IPS DF 6.9 (cell line): Measurements from ENCODE around the gene JMJD8.
A peak's percentile ranks its signal among the peaks of the same experiment; 100 is the strongest.

Experiments
- DNase-seq: peaks from one replicate; pipeline ENCODE4 v3.0.0-alpha.2; 2013; ENCODE audit warnings: low read depth, low spot score
- H3K27ac ChIP-seq: one replicate; pipeline ENCODE4 v1.5.1; 2013; ENCODE audit warnings: low read length, control low read depth
- H3K27me3 ChIP-seq: 2 replicates; pipeline ENCODE4 v1.6.1; 2013; ENCODE audit warnings: mild to moderate bottlenecking, low read length; ENCODE audit not compliant: control insufficient read depth, insufficient read depth
- H3K36me3 ChIP-seq: 2 replicates; pipeline ENCODE4 v1.6.1; 2013; ENCODE audit warnings: low read length; ENCODE audit not compliant: control insufficient read depth, insufficient read depth
- H3K4me1 ChIP-seq: 2 replicates; pipeline ENCODE4 v1.6.1; 2013; ENCODE audit warnings: low read length; ENCODE audit not compliant: control insufficient read depth, insufficient read depth
- H3K4me3 ChIP-seq: 2 replicates; pipeline ENCODE4 v1.5.1; 2013; ENCODE audit warnings: mild to moderate bottlenecking, low read length
- H3K9me3 ChIP-seq: 2 replicates; pipeline ENCODE4 v1.6.1; 2013; ENCODE audit warnings: low read length, inconsistent platforms; ENCODE audit not compliant: control insufficient read depth, insufficient read depth
- WGBS: extraction: QIAGEN DNeasy Blood & Tissue Kit; methylation state at CpG from one replicate; pipeline ENCODE4 v1.1.7; 2013; ENCODE audit warnings: mixed read lengths, missing lambda C conversion rate; ENCODE audit not compliant: insufficient read length, insufficient coverage; 5-methylcytosine and 5-hydroxymethylcytosine counted together

The JMJD8 gene

GRCh38 chr16:679814-680624, 4.1 kb downstream of the JMJD8 start, which contains the start of gene STUB1:
STUB1 (plus strand) TSS chr16:680410; CDS start chr16:680526, 116 bp downstream.
- Histone ChIP-seq H3K27ac (no peak within 1 kb of the TSS), H3K36me3 (peaks cover 15% of the 10 kb centered on the region), H3K27me3 (no peaks in the 10 kb centered on the region), H3K4me3 (peak within 1 kb of the TSS; percentile 65), H3K9me3 (no peaks in the 10 kb centered on the region), H3K4me1 (peaks cover 9% of the 10 kb centered on the region)
- DNase-seq, result no peak
- no CpG with 5 or more reads among the region's 91 CpGs for WGBS

GRCh38 chr16:678858-679813, 5.0 kb downstream of the JMJD8 start:
- Histone ChIP-seq H3K4me1 (peaks cover 9% of the 10 kb centered on the region), H3K4me3 (peak overlapping the region; percentile 48), H3K27me3 (no peaks in the 10 kb centered on the region), H3K9me3 (no peaks in the 10 kb centered on the region), H3K36me3 (peaks cover 15% of the 10 kb centered on the region), H3K27ac (no peak overlapping the region)
- DNase-seq, result no peak
- no CpG with 5 or more reads among the region's 52 CpGs for WGBS

GRCh38 chr16:678209-678857, 5.8 kb downstream of the JMJD8 start:
- peaks cover 9% of the 10 kb centered on the region for H3K4me1 ChIP-seq
- no peak overlapping the region for H3K4me3 ChIP-seq
- no peaks in the 10 kb centered on the region for H3K27me3 ChIP-seq
- no peak for DNase-seq
- H3K36me3 ChIP-seq, result peaks cover 16% of the 10 kb centered on the region
- H3K27ac ChIP-seq, result no peak overlapping the region
- no peaks in the 10 kb centered on the region for H3K9me3 ChIP-seq
- no CpG with 5 or more reads among the region's 21 CpGs for WGBS

- WGBS, result no CpG with 5 or more reads among the region's 57 CpGs
- H3K27ac ChIP-seq, result no peak overlapping the region
- no peak for DNase-seq
- no peaks in the 10 kb centered on the region for H3K9me3 ChIP-seq
- H3K27me3 ChIP-seq, result no peaks in the 10 kb centered on the region
- no peak overlapping the region for H3K4me3 ChIP-seq
- peaks cover 9% of the 10 kb centered on the region for H3K4me1 ChIP-seq
- peaks cover 19% of the 10 kb centered on the region for H3K36me3 ChIP-seq
These were observed 6.6 kb downstream of the JMJD8 start for GRCh38 chr16:677316-678190.

- Histone ChIP-seq H3K27ac (no peak overlapping the region), H3K27me3 (no peaks in the 10 kb centered on the region), H3K4me1 (peaks cover 9% of the 10 kb centered on the region), H3K9me3 (no peaks in the 10 kb centered on the region), H3K36me3 (peaks cover 19% of the 10 kb centered on the region), H3K4me3 (no peak overlapping the region)
- DNase-seq, result no peak
- WGBS, result no CpG with 5 or more reads among the region's 23 CpGs
These were observed 7.2 kb downstream of the JMJD8 start for GRCh38 chr16:676913-677312.

- Histone ChIP-seq H3K9me3 (no peaks in the 10 kb centered on the region), H3K27ac (no peak overlapping the region), H3K36me3 (peaks cover 19% of the 10 kb centered on the region), H3K27me3 (no peaks in the 10 kb centered on the region), H3K4me3 (no peak overlapping the region), H3K4me1 (peaks cover 9% of the 10 kb centered on the region)
- no CpG with 5 or more reads among the region's 21 CpGs for WGBS
- no peak for DNase-seq
These were observed 7.6 kb downstream of the JMJD8 start for GRCh38 chr16:676565-676902.

- H3K9me3 ChIP-seq, result no peaks in the 10 kb centered on the region
- H3K27ac ChIP-seq, result no peak overlapping the region
- no CpG with 5 or more reads among the region's 25 CpGs for WGBS
- peak overlapping the region; percentile 20; the same call in 1 of the 2 replicates for H3K4me3 ChIP-seq
- peaks cover 24% of the 10 kb centered on the region for H3K36me3 ChIP-seq
- H3K4me1 ChIP-seq, result peaks cover 7% of the 10 kb centered on the region
- no peaks in the 10 kb centered on the region for H3K27me3 ChIP-seq
- DNase-seq, result no peak
These were observed 8.1 kb downstream of the JMJD8 start for GRCh38 chr16:675884-676564.

- DNase-seq, result no peak
- Histone ChIP-seq H3K9me3 (no peaks in the 10 kb centered on the region), H3K27ac (no peak within 1 kb of the TSS), H3K4me1 (peaks cover 7% of the 10 kb centered on the region), H3K4me3 (peak within 1 kb of the TSS; percentile 42; the same call in 1 of the 2 replicates), H3K27me3 (no peaks in the 10 kb centered on the region), H3K36me3 (peaks cover 32% of the 10 kb centered on the region)
- no CpG with 5 or more reads among the region's 73 CpGs for WGBS
These were observed 8.9 kb downstream of the JMJD8 start, which contains the start of gene RHBDL1 for GRCh38 chr16:674968-675883. RHBDL1 (plus strand) TSS chr16:675671; CDS start chr16:675791, 120 bp downstream.
